Measurements from ENCODE around the gene SYTL1. TPM values are rescaled to one million over a fixed set of nuclear protein-coding genes. Genes with fewer than 3 reads are reported as not detected.

The SYTL1 gene
- total RNA-seq, 1 donor from 2014 or later = 3.5 TPM

- ATAC-seq (no peak), DNase-seq (ENCODE audit: low spot score) (no peak)
- intact Hi-C loops (cut with DNase I) = no loop called here
Measured at GRCh38 chr1:27314737-27315136, 27.1 kb upstream of the SYTL1 start.

- intact Hi-C loops (cut with DNase I) = no loop called here
- no peak for DNase-seq (ENCODE audit: low spot score)
- ATAC-seq = no peak
Measured at GRCh38 chr1:27316860-27317259, 25.0 kb upstream of the SYTL1 start.

GRCh38 chr1:27318136-27318535, 23.7 kb upstream of the SYTL1 start:
- intact Hi-C loops (cut with DNase I) = no loop called here
- DNase-seq (ENCODE audit: low spot score) (no peak), ATAC-seq (no peak)

- no peak for ATAC-seq
- intact Hi-C loops (cut with DNase I) = no loop called here
- no peak for DNase-seq (ENCODE audit: low spot score)
Measured at GRCh38 chr1:27318596-27318995, 23.2 kb upstream of the SYTL1 start.

GRCh38 chr1:27321813-27322568, 19.8 kb upstream of the SYTL1 start, which contains the start of gene TMEM222:
Gene TMEM222, plus strand, starts transcription at chr1:27322163. Its CDS starts 35 bp downstream, at chr1:27322198.
- DNase-seq (ENCODE audit: low spot score) (peak; percentile 98), ATAC-seq (peak; percentile 99)
- intact Hi-C loops (cut with DNase I) = no loop called here

GRCh38 chr1:27322569-27323240, 19.1 kb upstream of the SYTL1 start:
- intact Hi-C loops (cut with DNase I) = no loop called here
- DNase-seq (ENCODE audit: low spot score) (no peak), ATAC-seq (no peak)

GRCh38 chr1:27325286-27325685, 16.5 kb upstream of the SYTL1 start:
- ATAC-seq (no peak), DNase-seq (ENCODE audit: low spot score) (no peak)
- intact Hi-C loops (cut with DNase I) = no loop called here

- ATAC-seq = no peak
- intact Hi-C loops (cut with DNase I) = no loop called here
- DNase-seq (ENCODE audit: low spot score) = no peak
Measured at GRCh38 chr1:27327964-27328363, 13.9 kb upstream of the SYTL1 start.

GRCh38 chr1:27330786-27331185, 11.0 kb upstream of the SYTL1 start:
- intact Hi-C loops (cut with DNase I) = no loop called here
- ATAC-seq = no peak
- no peak for DNase-seq (ENCODE audit: low spot score)

- DNase-seq (ENCODE audit: low spot score) (no peak), ATAC-seq (no peak)
- intact Hi-C loops (cut with DNase I) = no loop called here
Measured at GRCh38 chr1:27331426-27331825, 10.4 kb upstream of the SYTL1 start.

GRCh38 chr1:27331922-27332321, 9.9 kb upstream of the SYTL1 start:
- intact Hi-C loops (cut with DNase I) = no loop called here
- DNase-seq (ENCODE audit: low spot score) (no peak), ATAC-seq (no peak)

- intact Hi-C loops (cut with DNase I) = no loop called here
- no peak for DNase-seq (ENCODE audit: low spot score)
- peak; percentile 70 for ATAC-seq
Measured at GRCh38 chr1:27332536-27333281, 9.1 kb upstream of the SYTL1 start.

GRCh38 chr1:27333717-27334279, 8.0 kb upstream of the SYTL1 start:
- intact Hi-C loops (cut with DNase I) = no loop called here
- DNase-seq (ENCODE audit: low spot score) (no peak), ATAC-seq (no peak)

- intact Hi-C loops (cut with DNase I) = no loop called here
- no peak for ATAC-seq
- DNase-seq (ENCODE audit: low spot score) = no peak
Measured at GRCh38 chr1:27335506-27336422, 6.1 kb upstream of the SYTL1 start.

GRCh38 chr1:27336756-27337155, 5.1 kb upstream of the SYTL1 start:
- intact Hi-C loops (cut with DNase I) = no loop called here
- ATAC-seq (no peak), DNase-seq (ENCODE audit: low spot score) (no peak)

GRCh38 chr1:27338751-27339150, 3.1 kb upstream of the SYTL1 start:
- ATAC-seq = no peak
- DNase-seq (ENCODE audit: low spot score) = no peak
- intact Hi-C loops (cut with DNase I) = no loop called here

- no peak for ATAC-seq
- intact Hi-C loops (cut with DNase I) = no loop called here
Measured at GRCh38 chr1:27339213-27339612, 2.6 kb upstream of the SYTL1 start.

GRCh38 chr1:27342391-27342777, 562 bp downstream of the SYTL1 start:
- no peak for DNase-seq (ENCODE audit: low spot score)
- ATAC-seq = no peak
- intact Hi-C loops (cut with DNase I) = no loop called here

More at GRCh38 chr1:27339213-27339612, 2.6 kb upstream of the SYTL1 start:
- no peak for DNase-seq (ENCODE audit: low spot score)
